NB4 (cell line): Measurements from ENCODE around the gene SPEN.

Experiments used
- POLR2A ChIP-seq: IDR thresholded peaks from 2 replicates; pipeline ENCODE4 v1.6.1; 2011; ENCODE audit warnings: mild to moderate bottlenecking; ENCODE audit not compliant: insufficient read length; ENCODE audit errors: extremely low read depth
- TF ChIP-seq, protein P1 (sequence below): IDR thresholded peaks from one replicate; pipeline ENCODE4 v1.5.1; 2012; ENCODE audit warnings: low read depth, low read length
- TF ChIP-seq, protein P2 (sequence below): IDR thresholded peaks from 2 replicates; pipeline ENCODE4 v1.6.1; 2011; ENCODE audit warnings: low read depth, low read length

DNA sequence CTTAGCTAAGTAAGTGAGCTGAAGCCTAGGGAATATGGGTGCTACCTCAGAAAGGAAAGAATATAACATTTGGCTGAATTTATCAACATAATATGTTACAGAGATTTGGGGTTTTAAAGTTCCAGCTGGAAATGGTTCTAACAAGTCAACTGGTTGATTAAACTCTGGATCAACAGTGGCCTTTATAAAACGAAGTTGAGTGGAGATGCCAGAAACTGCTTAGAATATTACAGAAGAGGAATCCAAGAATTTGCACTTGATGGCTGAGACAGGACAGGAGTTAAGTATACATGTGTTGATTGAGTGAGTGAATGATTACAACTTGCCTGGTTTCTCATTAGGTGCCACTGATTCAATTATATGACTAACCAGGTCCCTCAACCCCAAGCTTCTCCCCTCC lies 135.8 kb downstream of the SPEN start:
- TF ChIP-seq, protein P1, sequence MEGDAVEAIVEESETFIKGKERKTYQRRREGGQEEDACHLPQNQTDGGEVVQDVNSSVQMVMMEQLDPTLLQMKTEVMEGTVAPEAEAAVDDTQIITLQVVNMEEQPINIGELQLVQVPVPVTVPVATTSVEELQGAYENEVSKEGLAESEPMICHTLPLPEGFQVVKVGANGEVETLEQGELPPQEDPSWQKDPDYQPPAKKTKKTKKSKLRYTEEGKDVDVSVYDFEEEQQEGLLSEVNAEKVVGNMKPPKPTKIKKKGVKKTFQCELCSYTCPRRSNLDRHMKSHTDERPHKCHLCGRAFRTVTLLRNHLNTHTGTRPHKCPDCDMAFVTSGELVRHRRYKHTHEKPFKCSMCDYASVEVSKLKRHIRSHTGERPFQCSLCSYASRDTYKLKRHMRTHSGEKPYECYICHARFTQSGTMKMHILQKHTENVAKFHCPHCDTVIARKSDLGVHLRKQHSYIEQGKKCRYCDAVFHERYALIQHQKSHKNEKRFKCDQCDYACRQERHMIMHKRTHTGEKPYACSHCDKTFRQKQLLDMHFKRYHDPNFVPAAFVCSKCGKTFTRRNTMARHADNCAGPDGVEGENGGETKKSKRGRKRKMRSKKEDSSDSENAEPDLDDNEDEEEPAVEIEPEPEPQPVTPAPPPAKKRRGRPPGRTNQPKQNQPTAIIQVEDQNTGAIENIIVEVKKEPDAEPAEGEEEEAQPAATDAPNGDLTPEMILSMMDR: no peak
- TF ChIP-seq, protein P2, sequence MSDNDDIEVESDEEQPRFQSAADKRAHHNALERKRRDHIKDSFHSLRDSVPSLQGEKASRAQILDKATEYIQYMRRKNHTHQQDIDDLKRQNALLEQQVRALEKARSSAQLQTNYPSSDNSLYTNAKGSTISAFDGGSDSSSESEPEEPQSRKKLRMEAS: no peak
- TF ChIP-seq POLR2A: no peak
